SIG-M5 treated with dmso at 0.1 percent for 504 hours (cell line): ENCODE results near the gene XXYLT1.

Source experiments
- DNase-seq: peaks from one replicate; lab custom pipeline; 2025; ENCODE audit not compliant: unreplicated experiment; lab: John Stamatoyannopoulos, UW

Gene XXYLT1

GRCh38 chr3:195209083-195209846 lies 61.7 kb downstream of the XXYLT1 start:
- DNase-seq: no peak

DNA sequence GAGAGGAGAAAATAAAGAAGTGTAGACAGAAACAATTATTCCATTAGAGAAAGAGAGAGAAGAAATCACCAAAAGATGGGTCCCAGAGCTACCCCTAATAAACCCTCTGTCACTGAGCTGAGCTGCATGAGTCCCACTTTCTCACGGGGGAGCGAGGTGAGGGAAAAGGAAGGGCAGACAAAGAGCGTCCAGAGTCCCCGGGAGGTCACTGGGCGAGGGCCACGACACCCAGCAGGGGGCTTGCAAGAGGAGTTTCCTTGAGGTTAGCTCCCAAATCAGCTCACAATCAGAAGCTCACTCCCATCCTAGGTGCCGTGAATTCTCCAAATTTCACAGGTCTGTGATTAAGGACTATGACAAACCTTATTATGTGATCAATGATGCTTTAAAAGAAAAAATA lies 62.3 kb downstream of the XXYLT1 start:
- DNase-seq: no peak

GRCh38 chr3:195208183-195208582 lies 62.8 kb downstream of the XXYLT1 start:
- DNase-seq: no peak

- no peak for DNase-seq
These were observed 63.2 kb downstream of the XXYLT1 start for GRCh38 chr3:195207731-195208130.

DNA sequence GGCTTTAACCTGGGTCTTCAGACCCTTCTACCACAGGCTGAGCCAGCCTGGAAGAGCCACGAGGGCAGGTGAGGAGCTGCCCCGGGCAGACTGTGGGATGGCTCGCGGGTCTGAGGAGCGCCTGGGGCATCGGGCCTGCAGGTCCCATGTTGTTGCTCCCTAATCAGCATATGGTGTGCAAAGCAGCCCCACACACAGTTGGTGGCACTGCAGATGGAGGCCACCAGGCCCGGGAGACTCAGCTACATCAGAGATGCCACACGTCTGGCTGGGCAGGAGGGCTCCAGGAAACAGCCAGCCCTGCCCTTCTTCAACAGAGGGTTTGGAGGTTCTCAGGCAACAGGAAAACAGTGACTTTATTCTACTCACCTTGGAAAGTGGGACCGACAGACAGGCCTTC lies 63.9 kb downstream of the XXYLT1 start:
- DNase-seq: no peak

GRCh38 chr3:195204360-195205163 lies 66.4 kb downstream of the XXYLT1 start:
- peak; percentile 7 for DNase-seq

DNA sequence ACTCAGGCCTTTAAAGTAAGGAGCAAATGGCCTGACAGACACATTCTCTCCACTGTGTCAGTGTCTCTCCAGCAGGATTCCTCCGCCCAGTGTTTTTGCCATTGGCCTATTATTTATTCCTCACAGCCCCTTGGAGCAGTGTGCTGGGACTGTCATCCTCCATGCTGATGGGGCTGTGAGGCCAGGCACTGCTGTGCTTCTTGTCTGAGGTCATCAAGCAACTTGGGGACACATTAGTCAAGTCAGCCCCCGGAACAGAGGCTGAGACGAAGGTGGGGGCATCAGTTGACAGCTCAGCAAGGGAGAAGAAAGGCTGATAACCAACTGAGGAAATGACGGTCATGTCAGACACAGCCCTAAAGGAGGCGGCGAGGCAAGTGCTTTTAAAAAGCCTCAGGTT lies 67.4 kb downstream of the XXYLT1 start:
- no peak for DNase-seq

DNA sequence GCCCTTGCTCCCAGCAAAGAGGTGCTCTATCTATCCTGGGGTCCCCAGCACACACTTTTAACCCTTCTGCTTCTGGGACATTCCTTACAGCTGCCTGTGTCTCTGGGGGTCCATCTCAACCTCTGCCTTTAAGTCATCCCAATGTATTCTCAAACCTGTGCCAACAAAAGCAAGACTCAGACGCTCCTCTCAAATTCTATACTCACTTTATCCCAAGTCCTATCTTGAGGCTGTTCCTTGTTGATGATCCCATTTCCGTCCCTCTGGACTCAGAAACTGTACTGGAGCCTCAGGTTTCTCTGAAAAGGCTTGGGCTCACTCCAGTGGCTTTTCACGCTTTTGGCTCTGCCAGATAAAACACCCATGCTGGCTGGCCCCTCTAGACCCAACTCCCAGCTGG lies 69.7 kb downstream of the XXYLT1 start:
- no peak for DNase-seq

DNA sequence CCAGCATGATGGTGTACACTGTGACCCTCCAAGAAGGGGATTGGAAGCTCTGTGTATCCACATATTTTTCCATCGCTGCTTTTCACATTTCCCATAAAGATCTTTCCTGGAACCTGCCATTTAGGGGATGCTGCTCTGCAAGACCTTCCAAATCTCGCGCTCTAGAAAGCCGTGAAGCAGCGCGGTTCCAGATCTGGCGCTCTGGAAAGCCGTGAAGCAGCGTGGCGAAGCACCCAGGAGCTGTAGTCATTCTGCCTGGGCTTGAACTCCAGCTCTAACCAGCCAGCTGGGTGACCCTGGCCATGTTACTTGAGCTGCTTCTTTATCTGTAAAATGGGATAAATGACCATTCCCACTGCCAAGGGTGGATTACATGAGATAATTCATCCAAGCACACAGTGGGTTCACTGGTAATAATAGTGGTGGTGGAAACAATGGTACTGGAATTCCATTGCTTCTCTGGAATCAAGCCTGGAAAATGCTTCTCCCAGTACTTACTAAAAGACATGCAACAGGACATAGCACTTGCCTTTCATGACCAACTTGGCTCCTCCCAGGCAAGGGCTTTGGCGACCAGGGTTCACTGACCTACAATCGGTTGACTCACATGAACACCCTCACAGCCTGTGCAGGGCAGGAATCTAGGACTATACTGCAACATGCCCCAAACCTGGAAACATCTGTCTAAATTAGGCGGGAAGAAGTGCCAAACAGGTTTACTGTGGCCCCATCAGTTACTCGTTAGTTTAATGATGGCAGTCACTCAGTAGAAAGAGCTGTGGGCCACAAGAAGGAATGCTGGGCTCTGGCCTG lies 70.7 kb downstream of the XXYLT1 start:
- no peak for DNase-seq

GRCh38 chr3:195198426-195199346 lies 72.3 kb downstream of the XXYLT1 start:
- DNase-seq: no peak

DNA sequence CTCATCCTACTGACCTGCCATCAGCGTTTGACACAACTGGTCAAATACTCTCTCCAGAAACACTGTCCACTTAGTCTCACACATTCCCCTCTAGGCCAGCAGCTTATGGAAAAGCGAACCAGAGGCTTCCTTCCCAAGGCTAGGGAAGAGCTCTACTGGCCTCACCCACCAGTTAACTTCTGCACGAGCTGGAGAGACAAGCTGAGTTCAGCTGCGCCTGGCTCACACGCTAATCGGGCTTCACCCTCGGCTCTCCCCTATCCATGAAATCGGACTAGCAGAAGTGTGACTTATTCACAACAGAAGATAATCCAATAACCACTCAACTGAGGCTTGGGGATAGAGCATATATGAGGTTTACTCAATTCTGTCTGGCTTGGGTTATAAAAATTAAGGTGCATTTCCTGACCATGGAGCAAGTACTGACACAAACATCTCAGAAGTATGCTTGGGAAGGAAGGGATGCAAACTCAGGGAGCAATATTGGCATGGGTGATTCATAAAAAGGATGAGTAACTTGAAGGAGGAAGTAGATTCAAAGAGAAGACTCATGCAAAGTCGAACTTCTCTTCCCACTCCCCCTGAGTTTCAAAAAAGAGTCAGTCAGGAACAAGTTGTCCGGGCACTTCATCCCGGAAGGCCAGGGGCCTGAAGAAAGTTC lies 73.1 kb downstream of the XXYLT1 start:
- peak; percentile 70 for DNase-seq

DNA sequence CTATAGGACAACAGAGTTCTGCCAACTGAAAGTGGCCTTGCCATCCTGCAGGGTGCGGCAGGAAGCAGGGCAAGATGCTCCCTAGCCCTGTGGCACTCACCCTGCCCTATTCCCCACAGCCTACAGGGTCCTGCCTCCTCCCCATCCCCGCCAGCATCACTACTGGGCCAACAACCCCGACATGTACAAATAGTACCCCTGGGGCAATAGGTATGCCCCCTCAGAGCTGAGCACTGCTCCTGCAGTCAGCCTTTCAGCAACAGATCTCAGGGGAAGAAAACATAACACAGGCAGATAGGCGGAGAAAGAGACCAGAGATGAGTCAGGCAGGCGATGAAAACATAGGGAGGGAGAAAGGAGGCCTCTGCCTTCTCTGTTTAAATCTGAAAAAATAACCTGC lies 74.7 kb downstream of the XXYLT1 start:
- DNase-seq: no peak

DNA sequence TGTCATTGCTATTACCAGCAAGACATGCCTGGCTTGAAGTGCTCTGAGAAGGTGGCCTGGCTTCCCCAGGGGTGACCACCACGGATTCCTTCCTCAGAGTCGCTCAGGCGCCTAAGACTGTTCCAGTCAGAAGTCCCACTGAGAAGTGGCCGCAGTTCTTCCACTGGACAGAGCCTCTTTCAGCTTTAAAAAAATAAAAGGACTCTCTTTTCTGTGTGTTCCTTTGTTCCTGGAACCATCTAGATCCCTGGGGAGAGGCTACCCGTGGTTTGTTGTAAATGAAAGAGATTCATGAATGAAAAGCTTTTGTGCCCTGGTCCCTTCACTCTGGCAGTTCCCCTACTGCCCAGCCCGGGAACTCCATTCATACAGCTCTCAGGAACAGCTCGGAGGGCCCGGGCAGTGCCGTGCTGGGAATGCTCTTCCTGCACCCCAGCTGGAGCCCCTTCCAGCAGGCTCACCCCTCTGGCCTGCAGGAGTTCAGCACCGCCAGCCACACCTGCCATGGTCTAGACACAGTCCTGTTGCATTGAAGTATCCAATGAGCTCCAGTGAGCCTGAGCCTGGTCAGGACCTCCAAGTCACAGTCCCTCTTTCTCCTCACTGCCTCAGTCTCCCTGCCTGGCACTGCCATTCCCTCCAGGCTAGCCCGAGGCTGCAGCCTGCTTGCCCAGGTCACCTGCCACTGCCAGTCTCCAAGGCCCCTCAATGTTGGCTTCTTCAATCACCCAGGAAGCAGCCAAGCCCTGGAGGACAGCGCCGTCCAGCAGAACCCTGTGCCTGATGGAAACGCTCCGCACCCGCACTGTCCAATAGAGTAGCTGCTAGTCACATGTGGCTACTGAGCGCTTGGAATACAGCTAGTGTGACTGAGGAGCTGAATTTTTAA lies 75.4 kb downstream of the XXYLT1 start:
- DNase-seq: no peak

DNA sequence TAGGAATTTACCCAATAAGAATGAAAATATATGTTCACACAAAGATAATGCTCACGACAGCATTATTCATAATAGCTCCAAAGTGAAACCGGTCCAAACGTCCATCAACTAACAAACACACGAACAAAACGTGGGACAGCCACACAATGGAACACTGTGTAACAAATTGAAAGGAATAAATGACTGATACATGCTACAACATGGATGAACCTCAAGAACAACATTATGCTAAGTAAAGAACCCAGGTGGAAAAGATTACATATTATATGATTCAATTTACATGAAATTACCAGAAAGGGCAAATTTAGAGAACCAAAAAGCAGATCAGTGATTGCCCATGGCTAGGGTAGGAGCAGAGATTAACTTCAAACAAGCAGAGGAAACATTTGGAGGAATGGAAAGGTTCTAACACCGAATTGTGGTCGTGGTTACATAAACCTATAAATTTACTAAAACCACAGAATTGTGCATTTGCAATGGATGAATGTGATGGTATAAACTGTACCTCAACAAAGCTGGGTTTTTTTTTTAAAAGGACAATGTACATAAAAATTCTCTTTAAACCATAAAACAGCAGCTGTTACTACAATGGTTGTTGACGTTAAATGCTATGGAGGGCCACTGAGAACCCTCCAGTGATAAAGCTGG lies 76.3 kb downstream of the XXYLT1 start:
- no peak for DNase-seq

DNA sequence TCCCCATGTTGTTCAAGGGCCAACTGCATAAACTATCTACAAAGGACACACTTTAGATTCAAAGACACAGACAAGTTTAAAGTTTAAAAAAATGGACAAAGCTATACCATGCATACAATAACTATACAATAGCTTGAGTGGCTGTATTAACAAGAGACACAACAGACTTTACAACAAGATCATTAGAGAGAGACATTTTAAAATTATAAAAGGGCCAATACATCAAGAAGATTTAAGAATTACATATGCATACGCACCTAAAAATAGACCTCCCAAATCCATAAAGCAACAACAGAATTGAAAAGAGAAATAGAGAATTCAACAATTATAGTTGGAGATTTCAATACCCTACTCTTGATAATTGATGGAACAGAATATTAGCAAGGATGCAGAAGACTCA lies 79.4 kb downstream of the XXYLT1 start:
- no peak for DNase-seq

DNA sequence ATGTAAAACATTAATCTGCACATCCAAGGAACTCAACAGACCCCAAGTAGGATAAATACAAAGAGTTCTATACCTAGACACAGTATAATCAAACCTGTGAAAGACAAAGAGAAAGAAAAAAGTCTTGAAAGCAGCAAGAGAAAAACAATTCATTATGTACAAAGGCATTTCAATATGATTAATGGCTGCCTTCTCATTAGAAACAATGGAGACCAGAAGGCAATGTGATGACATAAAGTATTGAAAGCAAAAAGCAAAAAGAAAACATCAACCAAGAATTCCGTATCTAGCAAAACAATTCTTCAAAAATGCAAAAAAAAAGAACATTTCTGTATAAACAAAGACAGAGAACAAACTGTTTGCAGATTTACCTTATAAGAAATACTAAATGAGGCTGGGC lies 81.1 kb downstream of the XXYLT1 start:
- no peak for DNase-seq

DNA sequence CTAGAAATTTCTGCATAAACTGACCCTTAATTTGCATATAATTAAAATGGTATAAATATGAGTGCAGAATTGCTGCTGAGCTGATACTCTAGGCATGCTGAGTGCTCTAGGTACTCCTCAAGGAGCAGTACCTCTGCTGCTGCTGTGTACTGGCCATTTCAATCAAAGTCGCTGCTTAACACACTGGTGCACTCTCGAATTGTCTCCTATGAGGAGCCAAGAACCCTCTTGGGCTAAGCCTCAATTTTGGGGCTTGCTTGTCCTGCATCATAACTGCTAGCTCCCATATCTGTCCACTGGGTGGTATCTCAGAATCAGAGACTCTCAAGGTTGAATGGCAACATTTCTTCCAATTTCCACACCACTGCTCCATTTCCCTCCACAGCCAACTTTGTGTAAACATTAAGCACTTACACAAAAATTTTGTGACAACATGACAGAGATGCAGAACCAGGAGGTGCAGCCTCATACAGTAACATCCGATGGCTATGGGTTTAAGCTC lies 82.5 kb downstream of the XXYLT1 start:
- no peak for DNase-seq
